ENCODE measurements around the gene RAD51D.

Gene RAD51D

GRCh38 chr17:35166526-35166925 is 46.9 kb upstream of the RAD51D start:
- no peaks in the 10 kb centered on the region for H4K20me1 ChIP-seq (ENCODE audit: insufficient read depth, low read length)
- no peak overlapping the region for H3K27ac ChIP-seq (ENCODE audit: low read length)
- no peak for DNase-seq
- H3K27me3 ChIP-seq (replicated peaks; ENCODE audit: insufficient read depth, low read length) = no peaks in the 10 kb centered on the region
- H3K36me3 ChIP-seq (replicated peaks; ENCODE audit: insufficient read depth, low read length) = no peaks in the 10 kb centered on the region
- no peaks in the 10 kb centered on the region for H3K9me3 ChIP-seq (replicated peaks; ENCODE audit: insufficient read depth, low read length)
- no peak overlapping the region for H3K9ac ChIP-seq (ENCODE audit: low read length)
- H3K9me2 ChIP-seq (replicated peaks; ENCODE audit: insufficient read depth, low read length) = no peaks in the 10 kb centered on the region
- H3K4me3 ChIP-seq (ENCODE audit: low read length) = no peak overlapping the region
- no peak overlapping the region for H2AFZ ChIP-seq (ENCODE audit: low read length)
- no peaks in the 10 kb centered on the region for H3K79me2 ChIP-seq (ENCODE audit: low read length)
- TF ChIP-seq, protein P1, sequence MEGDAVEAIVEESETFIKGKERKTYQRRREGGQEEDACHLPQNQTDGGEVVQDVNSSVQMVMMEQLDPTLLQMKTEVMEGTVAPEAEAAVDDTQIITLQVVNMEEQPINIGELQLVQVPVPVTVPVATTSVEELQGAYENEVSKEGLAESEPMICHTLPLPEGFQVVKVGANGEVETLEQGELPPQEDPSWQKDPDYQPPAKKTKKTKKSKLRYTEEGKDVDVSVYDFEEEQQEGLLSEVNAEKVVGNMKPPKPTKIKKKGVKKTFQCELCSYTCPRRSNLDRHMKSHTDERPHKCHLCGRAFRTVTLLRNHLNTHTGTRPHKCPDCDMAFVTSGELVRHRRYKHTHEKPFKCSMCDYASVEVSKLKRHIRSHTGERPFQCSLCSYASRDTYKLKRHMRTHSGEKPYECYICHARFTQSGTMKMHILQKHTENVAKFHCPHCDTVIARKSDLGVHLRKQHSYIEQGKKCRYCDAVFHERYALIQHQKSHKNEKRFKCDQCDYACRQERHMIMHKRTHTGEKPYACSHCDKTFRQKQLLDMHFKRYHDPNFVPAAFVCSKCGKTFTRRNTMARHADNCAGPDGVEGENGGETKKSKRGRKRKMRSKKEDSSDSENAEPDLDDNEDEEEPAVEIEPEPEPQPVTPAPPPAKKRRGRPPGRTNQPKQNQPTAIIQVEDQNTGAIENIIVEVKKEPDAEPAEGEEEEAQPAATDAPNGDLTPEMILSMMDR (IDR thresholded peaks at IDR 0.05; ENCODE audit: low read length) = no peak
- no peak for TF ChIP-seq EZH2 (optimal IDR thresholded peaks at IDR 0.05; ENCODE audit: low read depth, low read length)
- TF ChIP-seq EZH2phosphoT487 (IDR thresholded peaks at IDR 0.05; ENCODE audit: low read length) = no peak
- no peak overlapping the region for H3K4me2 ChIP-seq (ENCODE audit: low read depth, low read length)
- no peaks in the 10 kb centered on the region for H3F3A ChIP-seq (ENCODE audit: insufficient read depth, low read length)
- no peaks in the 10 kb centered on the region for H3K4me1 ChIP-seq (ENCODE audit: low read length)

DNA sequence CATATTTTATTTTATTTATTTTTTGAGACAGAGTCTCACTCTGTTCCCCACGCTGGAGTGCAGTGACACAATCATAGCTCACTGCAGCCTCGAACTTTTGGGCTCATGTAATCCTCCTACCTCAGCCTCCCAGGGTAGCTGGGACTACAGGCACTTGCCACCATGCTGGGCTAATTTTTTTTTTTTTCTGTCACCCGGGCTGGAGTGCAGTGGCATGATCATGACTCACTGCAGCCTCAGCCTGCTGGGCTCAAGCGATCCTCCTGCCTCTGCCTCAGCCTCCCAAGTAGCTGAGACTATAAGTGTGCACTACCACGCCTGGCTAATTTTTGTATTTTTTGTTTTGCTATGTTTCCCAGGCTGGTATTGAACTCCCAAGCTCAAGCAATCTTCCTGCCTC is 45.1 kb upstream of the RAD51D start:
- Histone ChIP-seq H3K36me3 (replicated peaks; ENCODE audit: insufficient read depth, low read length) (no peaks in the 10 kb centered on the region), H3K27ac (ENCODE audit: low read length) (no peak overlapping the region), H3K27me3 (replicated peaks; ENCODE audit: insufficient read depth, low read length) (no peaks in the 10 kb centered on the region), H3K9me3 (replicated peaks; ENCODE audit: insufficient read depth, low read length) (no peaks in the 10 kb centered on the region), H3F3A (ENCODE audit: insufficient read depth, low read length) (no peaks in the 10 kb centered on the region), H4K20me1 (ENCODE audit: insufficient read depth, low read length) (no peaks in the 10 kb centered on the region), H3K9ac (ENCODE audit: low read length) (no peak overlapping the region), H3K4me1 (ENCODE audit: low read length) (no peaks in the 10 kb centered on the region), H3K4me2 (ENCODE audit: low read depth, low read length) (no peak overlapping the region), H3K4me3 (ENCODE audit: low read length) (no peak overlapping the region), H3K79me2 (ENCODE audit: low read length) (no peaks in the 10 kb centered on the region), H2AFZ (ENCODE audit: low read length) (no peak overlapping the region), H3K9me2 (replicated peaks; ENCODE audit: insufficient read depth, low read length) (no peaks in the 10 kb centered on the region)
- no peak for TF ChIP-seq EZH2 (optimal IDR thresholded peaks at IDR 0.05; ENCODE audit: low read depth, low read length)
- TF ChIP-seq EZH2phosphoT487 (IDR thresholded peaks at IDR 0.05; ENCODE audit: low read length) = no peak
- TF ChIP-seq, protein P1 (IDR thresholded peaks at IDR 0.05; ENCODE audit: low read length) = no peak
- no peak for DNase-seq

- Histone ChIP-seq H3K4me3 (ENCODE audit: low read length) (no peak overlapping the region), H3K27ac (ENCODE audit: low read length) (no peak overlapping the region), H3K79me2 (ENCODE audit: low read length) (no peaks in the 10 kb centered on the region), H3K9ac (ENCODE audit: low read length) (no peak overlapping the region), H3K9me3 (replicated peaks; ENCODE audit: insufficient read depth, low read length) (no peaks in the 10 kb centered on the region), H3K4me2 (ENCODE audit: low read depth, low read length) (no peak overlapping the region), H3K4me1 (ENCODE audit: low read length) (no peaks in the 10 kb centered on the region), H2AFZ (ENCODE audit: low read length) (no peak overlapping the region), H3K9me2 (replicated peaks; ENCODE audit: insufficient read depth, low read length) (no peaks in the 10 kb centered on the region), H3K36me3 (replicated peaks; ENCODE audit: insufficient read depth, low read length) (no peaks in the 10 kb centered on the region), H3F3A (ENCODE audit: insufficient read depth, low read length) (no peaks in the 10 kb centered on the region), H3K27me3 (replicated peaks; ENCODE audit: insufficient read depth, low read length) (no peaks in the 10 kb centered on the region), H4K20me1 (ENCODE audit: insufficient read depth, low read length) (no peaks in the 10 kb centered on the region)
- no peak for DNase-seq
- TF ChIP-seq, protein P1 (IDR thresholded peaks at IDR 0.05; ENCODE audit: low read length) = no peak
- TF ChIP-seq EZH2phosphoT487 (IDR thresholded peaks at IDR 0.05; ENCODE audit: low read length) = no peak
- TF ChIP-seq EZH2 (optimal IDR thresholded peaks at IDR 0.05; ENCODE audit: low read depth, low read length) = no peak
These were observed 44.2 kb upstream of the RAD51D start for GRCh38 chr17:35163886-35164285.

Measured in MM.1S (cell line).